Activated naive CD8-positive, alpha-beta T cell (primary cell): ENCODE data around the gene SLC24A4.

Experiments used
- H3K27ac Mint-ChIP-seq: one replicate; pipeline ENCODE4 v1.8.0; 2021; ENCODE audit warnings: mixed read lengths
- H3K27me3 Mint-ChIP-seq: one replicate; pipeline ENCODE4 v1.8.0; 2021; ENCODE audit warnings: mixed read lengths
- H3K36me3 Mint-ChIP-seq: one replicate; pipeline ENCODE4 v1.8.0; 2021; ENCODE audit warnings: mixed read lengths
- H3K4me1 Mint-ChIP-seq: one replicate; pipeline ENCODE4 v1.8.0; 2021; ENCODE audit warnings: low read depth, mixed read lengths
- H3K4me3 Mint-ChIP-seq: one replicate; pipeline ENCODE4 v1.8.0; 2021; ENCODE audit warnings: mild to moderate bottlenecking, mixed read lengths
- H3K9me3 Mint-ChIP-seq: one replicate; pipeline ENCODE4 v1.8.0; 2021; ENCODE audit warnings: low read depth, mixed read lengths

The SLC24A4 gene

DNA sequence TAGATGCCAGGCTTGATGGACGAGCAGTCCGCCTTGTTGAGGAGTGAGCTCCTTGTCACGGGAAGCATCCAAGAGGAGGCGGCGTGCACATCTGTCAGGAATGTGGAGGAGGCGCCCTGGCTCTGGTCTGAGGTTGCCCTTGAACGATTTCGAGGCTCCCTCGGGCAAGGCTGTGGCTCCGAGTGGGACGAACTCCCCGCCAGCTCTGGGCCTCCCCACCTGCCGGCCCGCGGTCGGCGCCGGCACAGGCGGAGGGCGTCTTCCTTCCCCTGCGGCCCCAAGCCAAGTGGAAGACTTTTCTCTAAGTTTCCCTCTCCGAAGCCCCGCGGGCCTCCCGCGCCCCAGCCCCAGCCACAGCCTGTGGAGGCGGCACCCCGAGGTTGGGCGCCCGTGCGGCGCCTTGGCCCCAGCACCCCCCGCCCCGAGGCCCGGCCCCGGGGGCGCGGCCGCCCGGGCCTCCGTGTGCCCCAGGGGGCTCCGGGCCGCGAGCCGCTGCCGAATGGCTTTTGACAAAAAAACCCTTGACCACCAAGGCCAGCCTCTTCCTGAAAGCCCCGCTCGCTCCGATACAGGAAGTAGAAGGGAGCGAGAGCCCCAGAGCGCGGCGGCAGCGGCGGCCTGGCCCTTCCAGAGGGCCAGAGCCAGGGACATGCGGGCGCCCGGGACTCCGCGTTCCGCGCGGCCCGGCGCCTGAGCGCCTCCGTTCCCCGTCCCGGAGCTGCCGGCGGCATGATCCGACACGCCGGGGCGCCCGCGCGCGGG lies 190.4 kb downstream of the SLC24A4 start, which contains the start of gene RIN3:
TSS of gene RIN3 (plus strand) at position 578 of the 762 bp plus-strand sequence. CDS start at position 730, 152 bp downstream.
- Mint-ChIP-seq H3K9me3 (no peaks in the 10 kb centered on the region), H3K4me1 (peaks cover 46% of the 10 kb centered on the region), H3K36me3 (no peaks in the 10 kb centered on the region), H3K27me3 (no peaks in the 10 kb centered on the region), H3K4me3 (peak within 1 kb of the TSS; percentile 79), H3K27ac (peak within 1 kb of the TSS; percentile 80)

DNA sequence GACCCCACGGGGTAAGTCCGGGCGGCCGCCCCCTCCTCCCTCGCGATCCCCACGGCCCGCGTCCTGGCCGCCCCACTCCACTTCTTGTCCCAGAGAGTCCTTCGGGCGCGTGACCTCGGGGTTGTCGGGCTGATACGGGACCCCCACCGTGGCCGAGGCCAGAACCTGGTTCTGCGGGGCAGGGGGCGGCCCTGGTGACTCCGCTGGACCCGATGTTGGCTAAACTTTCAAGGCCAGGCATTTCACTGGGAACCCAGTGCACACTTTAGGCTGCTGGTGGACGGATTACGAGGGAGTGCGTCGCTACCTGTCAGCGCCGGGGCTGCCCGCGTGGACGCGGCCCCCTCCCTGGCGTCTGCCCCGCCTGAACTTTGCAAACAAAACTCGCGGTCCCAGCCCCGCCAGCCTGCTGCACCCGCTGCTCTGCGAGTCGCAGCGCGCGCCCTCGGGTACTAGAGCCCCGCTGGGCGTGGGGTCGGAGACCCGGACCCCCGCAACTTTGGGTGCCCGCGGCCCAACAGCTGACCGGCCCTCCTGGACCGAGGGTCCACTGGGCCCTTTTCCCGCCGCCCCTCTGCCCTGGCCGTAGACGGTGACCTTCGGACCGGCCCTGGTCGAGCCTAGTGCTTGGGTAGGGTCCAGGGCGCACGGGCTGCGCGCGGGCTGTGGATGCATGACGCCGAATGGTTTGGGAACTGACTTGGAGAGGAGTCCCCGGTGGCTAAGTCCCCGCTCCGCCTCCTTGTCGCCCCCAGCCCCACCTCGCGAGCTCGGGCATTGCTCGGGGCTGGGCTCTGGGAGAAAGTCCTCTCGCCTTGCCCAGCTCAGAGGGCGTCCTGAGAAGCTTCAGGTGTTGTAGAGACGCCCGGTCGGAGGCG lies 191.2 kb downstream of the SLC24A4 start:
- H3K27ac Mint-ChIP-seq = peak overlapping the region; percentile 58
- no peaks in the 10 kb centered on the region for H3K27me3 Mint-ChIP-seq
- peak overlapping the region; percentile 71 for H3K4me3 Mint-ChIP-seq
- H3K4me1 Mint-ChIP-seq = peaks cover 54% of the 10 kb centered on the region
- H3K36me3 Mint-ChIP-seq = no peaks in the 10 kb centered on the region
- no peaks in the 10 kb centered on the region for H3K9me3 Mint-ChIP-seq

DNA sequence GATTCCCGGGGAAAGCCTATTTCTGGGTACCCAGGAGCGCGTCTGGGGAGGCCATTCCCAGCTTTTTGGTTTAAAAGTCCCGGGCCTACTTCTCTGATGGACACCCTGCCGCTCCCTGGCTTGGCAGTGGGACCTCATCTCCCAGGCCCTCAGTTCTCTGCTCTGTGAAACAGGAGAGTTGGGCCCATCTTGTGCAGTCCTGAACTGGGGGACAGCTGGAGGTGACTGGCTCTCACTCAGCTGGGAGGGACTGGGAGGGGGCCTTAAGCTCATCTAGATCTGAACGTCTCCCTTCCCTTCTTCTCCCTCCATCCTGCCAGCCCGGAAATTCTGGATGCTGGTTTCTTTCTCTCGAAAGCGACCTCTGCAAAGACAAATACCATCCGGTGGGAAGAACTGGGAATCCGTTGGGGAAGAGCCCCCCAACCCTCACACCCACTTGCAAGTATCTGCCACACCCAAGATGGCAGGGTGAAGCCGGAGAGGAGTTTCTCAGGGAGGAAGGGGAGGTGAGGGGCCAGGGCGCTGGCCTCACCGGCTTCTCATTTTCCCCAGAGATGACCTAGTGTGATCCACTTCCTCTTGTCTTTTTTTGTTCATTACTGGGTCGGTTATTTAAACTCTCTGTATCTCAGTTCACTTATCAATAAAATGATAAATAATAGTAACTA lies 192.0 kb downstream of the SLC24A4 start:
- Mint-ChIP-seq H3K4me3 (peak overlapping the region; percentile 71), H3K4me1 (peaks cover 58% of the 10 kb centered on the region), H3K36me3 (no peaks in the 10 kb centered on the region), H3K9me3 (no peaks in the 10 kb centered on the region), H3K27me3 (no peaks in the 10 kb centered on the region), H3K27ac (peak overlapping the region; percentile 89)

DNA sequence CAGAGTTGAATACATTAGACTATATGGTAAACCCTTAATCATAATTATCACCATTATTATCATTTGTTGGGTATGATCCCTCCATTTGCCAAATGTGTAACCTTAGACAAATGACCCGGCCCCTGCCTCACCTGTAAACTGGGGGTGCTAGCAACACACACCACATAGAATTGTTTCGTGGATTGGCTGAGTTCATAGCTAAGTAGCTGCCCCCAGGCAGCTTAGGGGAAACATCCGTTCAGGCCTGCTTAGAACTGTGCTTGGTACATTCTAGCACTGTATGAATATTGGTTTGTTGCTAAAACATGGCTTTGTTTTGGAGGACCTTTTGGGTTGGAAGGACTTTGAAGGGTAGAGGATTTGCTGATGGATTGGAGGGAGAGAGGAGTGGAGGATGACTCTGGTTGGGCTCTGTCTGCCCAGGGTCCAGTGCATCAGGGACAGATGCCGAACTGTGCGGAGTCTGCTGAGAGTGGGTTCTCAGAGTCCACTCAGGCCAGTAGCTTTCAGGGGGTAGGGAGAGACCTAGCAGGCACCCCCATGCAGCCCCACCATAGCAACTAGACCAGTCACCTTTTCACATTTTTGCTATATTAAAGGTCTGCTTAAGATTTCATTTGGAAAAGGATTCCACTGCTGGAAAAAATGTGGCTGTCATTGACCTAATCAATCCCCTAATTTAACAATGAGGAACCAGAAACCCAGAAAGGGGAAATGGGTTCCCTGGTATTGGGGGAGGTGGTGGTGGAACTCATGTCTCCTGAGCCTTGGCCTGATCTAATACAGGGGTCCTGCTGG lies 192.8 kb downstream of the SLC24A4 start:
- Mint-ChIP-seq H3K4me3 (peak overlapping the region; percentile 71), H3K9me3 (peaks cover under 1% of the 10 kb centered on the region), H3K27ac (peak overlapping the region; percentile 98), H3K36me3 (peaks cover under 1% of the 10 kb centered on the region), H3K4me1 (peaks cover 62% of the 10 kb centered on the region), H3K27me3 (no peaks in the 10 kb centered on the region)

DNA sequence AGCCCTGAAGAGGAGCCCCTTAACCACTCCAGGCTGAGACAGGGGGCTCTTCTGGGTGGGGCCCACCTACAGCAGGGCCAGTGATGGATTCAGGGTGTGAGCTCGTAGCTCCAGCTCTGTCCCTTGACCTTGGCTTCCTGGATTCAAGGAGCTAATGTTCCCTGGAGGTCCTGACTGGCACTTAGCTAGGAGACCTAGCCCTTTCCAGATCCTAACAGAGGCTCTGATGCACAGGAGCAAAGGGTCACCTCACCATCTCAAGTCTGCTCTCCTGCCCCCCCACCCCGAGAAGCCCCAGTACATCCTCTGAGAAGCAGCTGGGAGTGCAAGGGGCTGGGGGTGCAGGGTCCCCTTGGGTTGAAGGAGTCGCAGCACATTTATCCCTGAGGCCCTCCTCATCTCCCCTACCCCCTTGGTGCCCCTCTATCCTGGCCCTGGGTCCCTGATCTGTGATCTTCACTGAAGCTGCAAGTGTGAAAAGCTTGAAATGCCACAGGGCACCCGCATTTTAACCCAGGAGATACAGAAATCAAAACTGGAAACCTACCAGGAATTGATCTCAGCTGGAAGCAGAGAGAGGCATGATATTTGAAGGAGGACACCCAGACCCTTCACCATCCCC lies 193.5 kb downstream of the SLC24A4 start:
- peaks cover 6% of the 10 kb centered on the region for H3K36me3 Mint-ChIP-seq
- H3K4me3 Mint-ChIP-seq = peak overlapping the region; percentile 71
- H3K27me3 Mint-ChIP-seq = no peaks in the 10 kb centered on the region
- H3K4me1 Mint-ChIP-seq = peaks cover 65% of the 10 kb centered on the region
- H3K9me3 Mint-ChIP-seq = peaks cover 8% of the 10 kb centered on the region
- H3K27ac Mint-ChIP-seq = peak overlapping the region; percentile 98

DNA sequence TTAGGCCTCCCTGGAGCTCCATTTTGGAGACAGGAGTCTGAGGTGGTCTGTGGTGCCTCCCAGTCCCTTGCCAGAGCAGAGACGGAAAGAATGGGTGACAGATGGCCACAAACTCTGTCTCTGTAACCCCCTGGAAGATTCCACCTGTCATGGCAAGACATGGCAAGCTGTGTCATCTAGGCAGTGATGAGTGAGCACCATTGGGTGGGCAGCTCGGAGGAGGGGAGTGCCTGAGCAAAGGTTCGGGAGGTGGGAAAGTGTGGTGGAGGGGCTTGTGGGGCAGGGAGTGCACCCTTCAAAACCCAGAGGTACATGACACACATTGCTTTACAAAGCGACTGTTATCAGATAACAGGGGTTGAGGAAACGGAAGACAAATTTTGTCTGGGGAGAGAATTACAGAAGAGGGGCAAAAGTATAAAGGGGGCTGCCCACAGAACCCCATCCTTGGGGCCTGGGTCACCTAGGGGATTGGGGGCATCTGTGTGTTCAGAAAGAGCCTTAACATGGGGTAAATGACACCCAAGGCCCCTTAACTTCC lies 194.1 kb downstream of the SLC24A4 start:
- peak overlapping the region; percentile 71 for H3K4me3 Mint-ChIP-seq
- peak overlapping the region; percentile 98 for H3K27ac Mint-ChIP-seq
- no peaks in the 10 kb centered on the region for H3K27me3 Mint-ChIP-seq
- peaks cover 70% of the 10 kb centered on the region for H3K4me1 Mint-ChIP-seq
- H3K9me3 Mint-ChIP-seq = peaks cover 9% of the 10 kb centered on the region
- peaks cover 7% of the 10 kb centered on the region for H3K36me3 Mint-ChIP-seq

DNA sequence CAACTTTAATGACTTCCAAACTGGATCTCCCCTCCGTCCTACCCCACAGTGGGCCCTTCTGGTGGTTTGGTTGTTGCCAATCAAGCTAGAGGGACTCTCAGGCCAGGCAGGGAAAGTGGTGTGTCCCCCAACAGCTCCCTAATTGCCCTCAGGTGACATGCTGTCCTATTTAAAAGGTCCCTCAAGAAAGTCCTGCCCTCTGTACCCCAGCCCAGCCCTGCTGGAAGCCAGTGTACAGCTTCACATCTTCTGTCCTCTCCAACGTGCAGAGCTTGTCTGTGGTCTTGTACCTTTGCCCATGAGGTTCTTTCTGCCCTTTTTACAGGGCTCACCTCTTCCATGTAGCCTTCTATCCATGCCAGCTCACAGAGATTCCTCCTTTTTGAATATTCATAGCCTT lies 194.8 kb downstream of the SLC24A4 start:
- peaks cover 9% of the 10 kb centered on the region for H3K9me3 Mint-ChIP-seq
- H3K27ac Mint-ChIP-seq = peak overlapping the region; percentile 98
- H3K4me3 Mint-ChIP-seq = peak overlapping the region; percentile 71
- peaks cover 7% of the 10 kb centered on the region for H3K36me3 Mint-ChIP-seq
- peaks cover 70% of the 10 kb centered on the region for H3K4me1 Mint-ChIP-seq
- no peaks in the 10 kb centered on the region for H3K27me3 Mint-ChIP-seq

DNA sequence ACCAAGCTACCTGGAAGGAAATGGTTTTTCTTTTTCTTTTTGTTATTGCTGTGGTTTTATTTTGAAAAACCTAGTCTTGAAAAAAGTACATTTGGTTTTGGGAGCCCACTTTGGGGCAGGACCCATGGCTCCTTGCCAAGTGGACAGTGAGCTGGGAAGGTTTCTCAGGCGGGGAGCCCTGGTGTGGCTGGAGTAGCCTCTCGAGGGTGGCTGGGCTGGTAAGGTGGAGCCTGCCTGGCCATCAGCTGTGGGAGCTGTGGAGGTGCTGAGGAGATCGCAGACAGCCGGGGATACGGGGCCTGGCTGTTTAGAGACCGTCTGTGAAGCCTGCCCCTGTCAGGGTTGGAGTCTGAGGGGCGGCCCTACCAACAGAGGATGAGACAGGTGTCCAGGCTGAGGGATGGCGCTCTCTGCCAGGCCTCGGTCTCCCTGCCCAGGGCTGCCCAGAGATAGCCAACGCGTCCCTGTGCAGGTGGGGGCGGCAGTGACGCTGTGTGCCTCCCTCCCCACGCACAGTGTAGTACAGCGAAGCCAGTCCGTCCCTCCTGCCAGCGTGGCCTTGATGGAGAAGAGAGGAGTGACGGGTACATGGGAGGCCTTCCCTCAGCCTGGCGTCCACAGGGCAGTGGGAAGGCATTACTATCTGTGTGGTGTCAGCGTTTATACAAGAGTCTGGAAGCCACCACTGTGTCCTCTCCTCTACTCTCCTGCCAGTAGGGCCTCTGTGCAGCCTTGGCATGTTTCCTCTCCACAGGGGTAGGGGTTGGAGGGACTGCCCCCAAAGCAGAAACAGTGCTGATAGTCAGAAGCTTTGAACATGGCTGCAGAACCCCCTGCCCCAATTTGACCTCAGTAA lies 196.5 kb downstream of the SLC24A4 start:
- H3K27ac Mint-ChIP-seq = peak overlapping the region; percentile 75
- no peaks in the 10 kb centered on the region for H3K27me3 Mint-ChIP-seq
- no peak overlapping the region for H3K4me3 Mint-ChIP-seq
- H3K4me1 Mint-ChIP-seq = peaks cover 82% of the 10 kb centered on the region
- H3K9me3 Mint-ChIP-seq = peaks cover 9% of the 10 kb centered on the region
- peaks cover 7% of the 10 kb centered on the region for H3K36me3 Mint-ChIP-seq

DNA sequence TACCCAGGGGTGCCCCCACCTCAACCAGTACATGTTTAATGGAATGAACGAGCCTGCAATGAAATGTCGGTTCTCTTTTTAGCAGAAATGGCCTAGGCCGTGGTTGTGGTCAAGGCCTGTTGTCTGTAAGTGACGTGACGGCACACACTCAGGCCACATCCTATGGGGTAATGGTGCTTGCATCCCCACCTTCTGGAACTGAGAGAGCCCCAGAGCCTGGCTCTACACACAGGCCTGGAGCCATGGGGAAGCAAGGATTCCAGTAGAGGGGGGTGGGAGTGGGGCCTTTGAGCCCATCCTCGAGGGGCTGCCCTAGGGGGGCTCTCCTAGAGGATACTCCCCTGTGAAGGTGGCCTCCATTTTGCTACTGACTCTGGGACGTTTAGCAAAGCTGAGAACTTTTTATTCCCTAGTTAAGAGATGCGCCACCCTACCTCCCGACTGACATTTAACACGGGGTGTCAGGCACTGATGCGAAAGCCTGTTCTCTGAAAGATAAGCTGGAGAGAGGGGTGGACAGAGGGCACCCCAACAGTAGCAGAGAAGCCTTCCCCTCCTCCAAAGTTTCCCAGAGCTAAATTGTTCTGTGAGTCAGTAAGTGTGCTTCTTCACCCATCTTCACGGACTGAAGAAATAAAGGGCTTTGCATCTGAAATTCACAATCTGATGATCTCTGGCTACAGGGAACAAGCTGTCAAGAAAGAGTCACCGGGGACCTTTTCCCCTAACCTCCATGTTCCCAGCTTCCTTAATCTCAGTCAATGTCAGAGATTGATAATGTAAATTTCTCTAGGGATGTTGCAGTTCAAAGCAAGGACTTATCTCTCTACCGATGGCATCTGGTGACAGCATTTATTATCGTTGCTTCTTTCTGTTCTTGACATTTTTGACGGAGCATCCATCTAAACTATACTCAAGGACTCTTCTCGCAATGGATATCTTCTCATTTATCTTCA lies 197.4 kb downstream of the SLC24A4 start:
- peak overlapping the region; percentile 46 for H3K27ac Mint-ChIP-seq
- peaks cover 7% of the 10 kb centered on the region for H3K36me3 Mint-ChIP-seq
- H3K9me3 Mint-ChIP-seq = peaks cover 9% of the 10 kb centered on the region
- peaks cover 85% of the 10 kb centered on the region for H3K4me1 Mint-ChIP-seq
- no peak overlapping the region for H3K4me3 Mint-ChIP-seq
- no peaks in the 10 kb centered on the region for H3K27me3 Mint-ChIP-seq

DNA sequence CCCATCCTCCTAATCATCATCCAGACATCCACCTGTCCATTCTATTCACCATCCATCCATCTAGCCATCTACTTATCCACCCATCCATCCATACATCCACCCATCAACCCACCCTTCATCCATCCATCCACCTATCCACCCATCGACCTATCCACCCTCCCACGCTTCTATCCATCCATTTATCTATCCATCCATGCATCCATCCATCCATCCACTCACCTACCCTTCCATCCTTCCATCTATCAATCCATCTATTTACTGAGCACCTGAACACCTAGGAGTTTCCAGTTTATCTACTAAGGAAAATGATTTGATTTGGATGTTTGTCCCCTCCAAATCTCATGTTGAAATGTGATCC lies 198.1 kb downstream of the SLC24A4 start:
- H3K27ac Mint-ChIP-seq = no peak overlapping the region

DNA sequence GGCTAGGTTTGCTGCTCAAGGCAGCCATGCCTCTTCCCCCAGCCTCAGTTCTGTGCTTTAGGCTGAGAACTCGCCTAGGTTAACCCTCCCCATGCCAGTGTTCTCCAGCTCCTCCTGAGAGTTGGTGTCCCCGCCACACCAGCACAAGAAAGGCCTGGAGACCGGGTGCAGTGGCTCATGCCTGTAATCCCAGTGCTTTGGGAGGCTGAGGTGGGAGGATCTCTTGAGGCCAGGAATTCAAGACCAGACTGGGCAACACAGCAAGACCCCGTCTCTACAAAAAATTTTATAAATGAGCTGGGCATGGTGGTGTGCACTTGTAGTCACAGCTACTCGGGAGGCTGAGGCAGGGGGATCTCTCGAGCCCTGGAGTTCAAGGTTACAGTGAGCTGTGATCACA lies 200.8 kb downstream of the SLC24A4 start:
- Mint-ChIP-seq H3K4me3 (no peak overlapping the region), H3K27ac (no peak overlapping the region), H3K9me3 (peaks cover 9% of the 10 kb centered on the region), H3K36me3 (peaks cover 7% of the 10 kb centered on the region), H3K4me1 (peaks cover 68% of the 10 kb centered on the region), H3K27me3 (no peaks in the 10 kb centered on the region)

More for the DNA sequence above, 198.1 kb downstream of the SLC24A4 start:
- H3K36me3 Mint-ChIP-seq = peaks cover 7% of the 10 kb centered on the region
- peaks cover 9% of the 10 kb centered on the region for H3K9me3 Mint-ChIP-seq
- H3K4me3 Mint-ChIP-seq = no peak overlapping the region
- H3K4me1 Mint-ChIP-seq = peaks cover 82% of the 10 kb centered on the region
- H3K27me3 Mint-ChIP-seq = no peaks in the 10 kb centered on the region

DNA sequence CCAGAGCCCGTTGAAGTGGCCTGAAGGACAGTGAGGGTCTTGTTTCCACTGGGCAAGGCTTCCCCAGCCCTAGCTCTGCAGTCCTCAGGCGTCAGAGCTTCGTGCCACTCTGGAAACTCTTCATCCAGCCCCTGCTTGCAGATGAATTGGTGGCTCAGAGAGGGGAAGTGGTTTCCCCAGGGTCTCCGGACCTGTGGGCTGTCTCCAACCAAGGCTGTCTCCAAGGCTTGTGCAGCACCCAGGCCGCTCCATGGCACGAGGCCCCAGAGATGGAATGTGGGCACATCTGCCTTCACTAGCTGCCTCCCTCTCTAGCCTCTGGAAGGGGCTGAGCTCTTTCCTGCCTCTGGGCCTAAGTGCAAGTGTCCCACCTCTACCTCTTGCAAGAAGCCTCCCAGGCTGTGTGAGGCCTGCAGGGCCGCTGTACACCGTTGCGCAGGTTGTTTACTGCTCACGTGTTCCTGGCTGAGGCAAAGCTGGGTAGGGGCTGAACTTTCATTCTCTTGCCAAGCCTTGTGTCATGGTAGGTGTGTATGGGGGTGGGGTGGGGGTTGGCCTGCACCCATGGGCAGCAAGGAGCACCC lies 201.7 kb downstream of the SLC24A4 start:
- Mint-ChIP-seq H3K4me3 (no peak overlapping the region), H3K27ac (peak overlapping the region; percentile 76), H3K4me1 (peaks cover 68% of the 10 kb centered on the region), H3K27me3 (no peaks in the 10 kb centered on the region), H3K9me3 (peaks cover 9% of the 10 kb centered on the region), H3K36me3 (peaks cover 7% of the 10 kb centered on the region)
